K562 (cell line): Measurements from ENCODE around the gene ERCC3. TPM values are rescaled to one million over a fixed set of nuclear protein-coding genes. Genes with fewer than 3 reads are reported as not detected.

Experiments
- CAMTA2 ChIP-seq: fragments of 250-450 bp; sonication (Bioruptor Pico); conservative IDR thresholded peaks from 2 replicates; pipeline ENCODE4 v1.5.1; 2022
- CREM ChIP-seq: IDR thresholded peaks from 2 replicates; pipeline ENCODE4 v1.6.1; 2014; ENCODE audit warnings: antibody characterized with exemption, low read depth
- KAT8 ChIP-seq: fragments of 450-650 bp; IDR thresholded peaks from 2 replicates; pipeline ENCODE4 v1.6.1; 2016; ENCODE audit warnings: low read depth, mild to moderate bottlenecking
- LARP7 ChIP-seq: fragments of 450-650 bp; IDR thresholded peaks from 2 replicates; pipeline ENCODE4 v1.6.1; 2016
- MCM5 ChIP-seq: fragments of 450-650 bp; IDR thresholded peaks from 2 replicates; pipeline ENCODE4 v1.6.1; 2016; ENCODE audit warnings: low read depth
- PREB ChIP-seq: sonication (generic); formaldehyde crosslinking; IDR thresholded peaks from 2 replicates; pipeline ENCODE4 v1.8.1; 2023; ENCODE audit warnings: mild to moderate bottlenecking, missing genetic modification reagents
- PURB ChIP-seq: sonication (generic); formaldehyde crosslinking; IDR thresholded peaks from 2 replicates; pipeline ENCODE4 v1.9.0; 2021; ENCODE audit warnings: low read depth, mild to moderate bottlenecking, missing genetic modification reagents
- SRSF9 ChIP-seq: fragments of 200-400 bp; formaldehyde crosslinking; IDR thresholded peaks from 2 replicates; pipeline ENCODE4 v1.6.1; 2017; ENCODE audit warnings: low read depth, low read length, borderline replicate concordance
- ZBTB33 ChIP-seq: sonication (generic); formaldehyde crosslinking; IDR thresholded peaks from 2 replicates; pipeline ENCODE4 v1.8.1; 2023; ENCODE audit warnings: mild to moderate bottlenecking, missing genetic modification reagents
- ZNF586 ChIP-seq: fragments of 450-650 bp; formaldehyde crosslinking; conservative IDR thresholded peaks from 2 replicates; pipeline ENCODE4 v1.4.0; 2020; ENCODE audit warnings: mild to moderate bottlenecking, moderate library complexity
- polyA plus RNA-seq, 8 experiments: library from polyadenylated mRNA; depleted of rRNA in 4 of 8; stranded (reverse) in 5 of 8; unstranded in 3 of 8; fragments of >200 nt; fragmentation: Nextera tagmentation in 2 of 8; fragmentation: Illumina TruSeq in 1 of 8; extraction: Ambion mirVana in 2 of 8; extraction: Trizol in 1 of 8; gene quantifications; 2 replicates each; pipeline versions ENCODE4 v1.2.1 to v1.2.3, GENCODE V29; 2011 to 2014; ENCODE audit warnings: inconsistent platforms in 1 of 8, missing spikeins in 1 of 8
- total RNA-seq, 7 experiments: library from RNA; depleted of rRNA in 6 of 7; stranded (reverse); fragments of >200 nt in 6 of 7; fragmentation: Illumina TruSeq in 2 of 7; extraction: Trizol in 2 of 7; gene quantifications; 2 replicates each; pipeline versions ENCODE4 v1.2.1 to v1.2.3, GENCODE V29; 2011 to 2021; ENCODE audit warnings: low replicate concordance in 1 of 7
- TF ChIP-seq, protein P1 (sequence below), 2 experiments: fragments of 450-650 bp; conservative IDR thresholded peaks; 2 replicates each; pipeline ENCODE4 v1.6.1; 2017; ENCODE audit warnings: mild to moderate bottlenecking in 2 of 2, moderate library complexity in 2 of 2
- TF ChIP-seq, protein P2 (sequence below), 2 experiments: IDR thresholded peaks; 2 replicates each; pipeline ENCODE4 v1.6.1; 2011; ENCODE audit warnings: borderline replicate concordance in 1 of 2, control low read depth in 1 of 2, low read depth in 1 of 2, low read length in 1 of 2, mild to moderate bottlenecking in 1 of 2, mixed read lengths in 1 of 2, moderate library complexity in 1 of 2; ENCODE audit not compliant: insufficient read depth in 1 of 2, insufficient read length in 1 of 2, poor library complexity in 1 of 2, severe bottlenecking in 1 of 2; ENCODE audit errors: extremely low read depth in 1 of 2
- TF ChIP-seq, protein P3 (sequence below): IDR thresholded peaks from 3 replicates; pipeline ENCODE4 v1.6.1; 2011; ENCODE audit warnings: borderline replicate concordance, mild to moderate bottlenecking, moderate library complexity; ENCODE audit not compliant: insufficient read length; ENCODE audit errors: extremely low read depth
- TF ChIP-seq, protein P4 (sequence below): fragments of 450-650 bp; formaldehyde crosslinking; conservative IDR thresholded peaks from 2 replicates; pipeline ENCODE4 v1.4.0; 2022; ENCODE audit warnings: mild to moderate bottlenecking, missing genetic modification characterization

Gene ERCC3
- total and polyA plus RNA-seq, 9 of the 15 experiments (the other 6 are each of a cell fraction or from before 2014, with no cell fraction given) = 17.9 to 61.5 (median 43.1) TPM

- TF ChIP-seq, protein P1, sequence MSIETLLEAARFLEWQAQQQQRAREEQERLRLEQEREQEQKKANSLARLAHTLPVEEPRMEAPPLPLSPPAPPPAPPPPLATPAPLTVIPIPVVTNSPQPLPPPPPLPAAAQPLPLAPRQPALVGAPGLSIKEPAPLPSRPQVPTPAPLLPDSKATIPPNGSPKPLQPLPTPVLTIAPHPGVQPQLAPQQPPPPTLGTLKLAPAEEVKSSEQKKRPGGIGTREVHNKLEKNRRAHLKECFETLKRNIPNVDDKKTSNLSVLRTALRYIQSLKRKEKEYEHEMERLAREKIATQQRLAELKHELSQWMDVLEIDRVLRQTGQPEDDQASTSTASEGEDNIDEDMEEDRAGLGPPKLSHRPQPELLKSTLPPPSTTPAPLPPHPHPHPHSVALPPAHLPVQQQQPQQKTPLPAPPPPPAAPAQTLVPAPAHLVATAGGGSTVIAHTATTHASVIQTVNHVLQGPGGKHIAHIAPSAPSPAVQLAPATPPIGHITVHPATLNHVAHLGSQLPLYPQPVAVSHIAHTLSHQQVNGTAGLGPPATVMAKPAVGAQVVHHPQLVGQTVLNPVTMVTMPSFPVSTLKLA (conservative IDR thresholded peaks at IDR 0.05) = peak; percentile 56 to 76; a peak in 2 of 4 replicates
- TF ChIP-seq LARP7 = no peak
- no peak for TF ChIP-seq PREB (CRISPR knock-in tag)
- no peak for TF ChIP-seq SRSF9
- no peak for TF ChIP-seq KAT8
- TF ChIP-seq, protein P2, sequence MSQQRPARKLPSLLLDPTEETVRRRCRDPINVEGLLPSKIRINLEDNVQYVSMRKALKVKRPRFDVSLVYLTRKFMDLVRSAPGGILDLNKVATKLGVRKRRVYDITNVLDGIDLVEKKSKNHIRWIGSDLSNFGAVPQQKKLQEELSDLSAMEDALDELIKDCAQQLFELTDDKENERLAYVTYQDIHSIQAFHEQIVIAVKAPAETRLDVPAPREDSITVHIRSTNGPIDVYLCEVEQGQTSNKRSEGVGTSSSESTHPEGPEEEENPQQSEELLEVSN (IDR thresholded peaks at IDR 0.05; ENCODE audit: borderline replicate concordance in 1 of 2, extremely low read depth in 1 of 2, insufficient read depth in 1 of 2, insufficient read length in 1 of 2, low read depth in 1 of 2, low read length in 1 of 2, poor library complexity in 1 of 2, severe bottlenecking in 1 of 2) = peak; percentile 36 to 38
- no peak for TF ChIP-seq MCM5
- TF ChIP-seq, protein P3, sequence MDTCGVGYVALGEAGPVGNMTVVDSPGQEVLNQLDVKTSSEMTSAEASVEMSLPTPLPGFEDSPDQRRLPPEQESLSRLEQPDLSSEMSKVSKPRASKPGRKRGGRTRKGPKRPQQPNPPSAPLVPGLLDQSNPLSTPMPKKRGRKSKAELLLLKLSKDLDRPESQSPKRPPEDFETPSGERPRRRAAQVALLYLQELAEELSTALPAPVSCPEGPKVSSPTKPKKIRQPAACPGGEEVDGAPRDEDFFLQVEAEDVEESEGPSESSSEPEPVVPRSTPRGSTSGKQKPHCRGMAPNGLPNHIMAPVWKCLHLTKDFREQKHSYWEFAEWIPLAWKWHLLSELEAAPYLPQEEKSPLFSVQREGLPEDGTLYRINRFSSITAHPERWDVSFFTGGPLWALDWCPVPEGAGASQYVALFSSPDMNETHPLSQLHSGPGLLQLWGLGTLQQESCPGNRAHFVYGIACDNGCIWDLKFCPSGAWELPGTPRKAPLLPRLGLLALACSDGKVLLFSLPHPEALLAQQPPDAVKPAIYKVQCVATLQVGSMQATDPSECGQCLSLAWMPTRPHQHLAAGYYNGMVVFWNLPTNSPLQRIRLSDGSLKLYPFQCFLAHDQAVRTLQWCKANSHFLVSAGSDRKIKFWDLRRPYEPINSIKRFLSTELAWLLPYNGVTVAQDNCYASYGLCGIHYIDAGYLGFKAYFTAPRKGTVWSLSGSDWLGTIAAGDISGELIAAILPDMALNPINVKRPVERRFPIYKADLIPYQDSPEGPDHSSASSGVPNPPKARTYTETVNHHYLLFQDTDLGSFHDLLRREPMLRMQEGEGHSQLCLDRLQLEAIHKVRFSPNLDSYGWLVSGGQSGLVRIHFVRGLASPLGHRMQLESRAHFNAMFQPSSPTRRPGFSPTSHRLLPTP = no peak
- TF ChIP-seq, protein P4, sequence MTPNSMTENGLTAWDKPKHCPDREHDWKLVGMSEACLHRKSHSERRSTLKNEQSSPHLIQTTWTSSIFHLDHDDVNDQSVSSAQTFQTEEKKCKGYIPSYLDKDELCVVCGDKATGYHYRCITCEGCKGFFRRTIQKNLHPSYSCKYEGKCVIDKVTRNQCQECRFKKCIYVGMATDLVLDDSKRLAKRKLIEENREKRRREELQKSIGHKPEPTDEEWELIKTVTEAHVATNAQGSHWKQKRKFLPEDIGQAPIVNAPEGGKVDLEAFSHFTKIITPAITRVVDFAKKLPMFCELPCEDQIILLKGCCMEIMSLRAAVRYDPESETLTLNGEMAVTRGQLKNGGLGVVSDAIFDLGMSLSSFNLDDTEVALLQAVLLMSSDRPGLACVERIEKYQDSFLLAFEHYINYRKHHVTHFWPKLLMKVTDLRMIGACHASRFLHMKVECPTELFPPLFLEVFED = no peak
- no peak for TF ChIP-seq CAMTA2
- TF ChIP-seq PURB (CRISPR knock-in tag) = no peak
- 0 out of 2 replicates have a peak, but pooled peaks have one; percentile 51 for TF ChIP-seq CREM
- no peak for TF ChIP-seq ZNF586 (CRISPR knock-in tag)
- TF ChIP-seq ZBTB33 (CRISPR knock-in tag) = no peak
These were observed at the start of gene ERCC3 (continued) for GRCh38 chr2:127293748-127294562.
